BE2C (cell line): Measurements from ENCODE around the gene SYAP1.

Experiments used
- DNase-seq: peaks from one replicate; pipeline ENCODE4 v3.0.0-alpha.2; 2020
- H3K27me3 ChIP-seq: fragments of 250-450 bp; sonication (Bioruptor Pico); 2 replicates; pipeline ENCODE4 v1.5.1; 2020; ENCODE audit warnings: mild to moderate bottlenecking
- H3K36me3 ChIP-seq: fragments of 250-450 bp; sonication (Bioruptor Pico); 2 replicates; pipeline ENCODE4 v1.5.1; 2020; ENCODE audit warnings: mild to moderate bottlenecking
- H3K4me1 ChIP-seq: fragments of 250-450 bp; sonication (Bioruptor Pico); 2 replicates; pipeline ENCODE4 v1.5.1; 2020
- H3K4me3 ChIP-seq: 2 replicates; pipeline ENCODE4 v1.5.1; 2011; ENCODE audit warnings: low read depth, low read length
- H3K9me3 ChIP-seq: fragments of 250-450 bp; sonication (Bioruptor Pico); 2 replicates; pipeline ENCODE4 v1.5.1; 2020
- CTCF ChIP-seq: IDR thresholded peaks from 2 replicates; pipeline ENCODE4 v1.5.1; 2012; ENCODE audit warnings: mild to moderate bottlenecking, low read depth, low read length

The SYAP1 gene

GRCh38 chrX:16737024-16737423, 17.6 kb downstream of the SYAP1 start:
- Histone ChIP-seq H3K4me1 (no peaks in the 10 kb centered on the region), H3K36me3 (peaks cover 9% of the 10 kb centered on the region), H3K27me3 (no peaks in the 10 kb centered on the region), H3K4me3 (no peak overlapping the region), H3K9me3 (no peaks in the 10 kb centered on the region)
- no peak for DNase-seq
- no peak for TF ChIP-seq CTCF

- no peaks in the 10 kb centered on the region for H3K27me3 ChIP-seq
Measured at GRCh38 chrX:16739574-16739973, 20.2 kb downstream of the SYAP1 start.

GRCh38 chrX:16743604-16744325, 24.4 kb downstream of the SYAP1 start:
- no peak for TF ChIP-seq CTCF
- H3K9me3 ChIP-seq, result no peaks in the 10 kb centered on the region
- H3K27me3 ChIP-seq, result no peaks in the 10 kb centered on the region
- no peak for DNase-seq
- H3K4me3 ChIP-seq, result no peak overlapping the region
- H3K36me3 ChIP-seq, result peaks cover 8% of the 10 kb centered on the region; the same call in 1 of the 2 replicates
- no peaks in the 10 kb centered on the region for H3K4me1 ChIP-seq

More at GRCh38 chrX:16739574-16739973, 20.2 kb downstream of the SYAP1 start:
- no peak for DNase-seq
- H3K4me3 ChIP-seq, result no peak overlapping the region
- no peak for TF ChIP-seq CTCF
- no peaks in the 10 kb centered on the region for H3K9me3 ChIP-seq
- peaks cover 17% of the 10 kb centered on the region for H3K36me3 ChIP-seq
- no peaks in the 10 kb centered on the region for H3K4me1 ChIP-seq

GRCh38 chrX:16745102-16745501, 25.7 kb downstream of the SYAP1 start:
- no peaks in the 10 kb centered on the region for H3K4me1 ChIP-seq
- no peak for DNase-seq
- no peaks in the 10 kb centered on the region for H3K9me3 ChIP-seq
- H3K36me3 ChIP-seq, result peaks cover 8% of the 10 kb centered on the region; the same call in 1 of the 2 replicates
- no peaks in the 10 kb centered on the region for H3K27me3 ChIP-seq
- H3K4me3 ChIP-seq, result no peak overlapping the region
- TF ChIP-seq CTCF, result no peak

GRCh38 chrX:16745659-16746058, 26.2 kb downstream of the SYAP1 start:
- no peaks in the 10 kb centered on the region for H3K27me3 ChIP-seq
- no peaks in the 10 kb centered on the region for H3K9me3 ChIP-seq
- no peak for TF ChIP-seq CTCF
- DNase-seq, result no peak
- H3K4me1 ChIP-seq, result no peaks in the 10 kb centered on the region
- H3K36me3 ChIP-seq, result peaks cover 8% of the 10 kb centered on the region; the same call in 1 of the 2 replicates
- H3K4me3 ChIP-seq, result no peak overlapping the region

GRCh38 chrX:16748425-16748824, 29.0 kb downstream of the SYAP1 start:
- no peaks in the 10 kb centered on the region for H3K27me3 ChIP-seq
- no peak for DNase-seq
- H3K4me3 ChIP-seq, result no peak overlapping the region
- H3K36me3 ChIP-seq, result peaks cover 8% of the 10 kb centered on the region; the same call in 1 of the 2 replicates
- no peaks in the 10 kb centered on the region for H3K9me3 ChIP-seq
- TF ChIP-seq CTCF, result no peak
- H3K4me1 ChIP-seq, result no peaks in the 10 kb centered on the region
